Loucy (cell line): ENCODE measurements around the gene WDR45B.
A peak's percentile ranks its signal among the peaks of the same experiment; 100 is the strongest.

Experiments used
- H2AFZ ChIP-seq: fragments of 200-600 bp; sonication (generic); 2 replicates; pipeline ENCODE4 v1.6.0; 2016; ENCODE audit warnings: antibody characterized with exemption, mild to moderate bottlenecking, low read length, moderate library complexity
- H3F3A ChIP-seq: fragments of 200-600 bp; 2 replicates; pipeline ENCODE4 v1.6.0; 2016; ENCODE audit warnings: antibody characterized with exemption, low read depth, mild to moderate bottlenecking
- H3K27me3 ChIP-seq: fragments of 200-600 bp; sonication (generic); 2 replicates; pipeline ENCODE4 v1.6.1; 2014; ENCODE audit warnings: low read length, mild to moderate bottlenecking; ENCODE audit not compliant: insufficient read depth, poor library complexity, severe bottlenecking
- H3K36me3 ChIP-seq: fragments of 200-600 bp; sonication (generic); 2 replicates; pipeline ENCODE4 v1.6.1; 2016; ENCODE audit warnings: low read length; ENCODE audit not compliant: insufficient read depth
- H3K4me1 ChIP-seq: fragments of 200-600 bp; sonication (generic); 2 replicates; pipeline ENCODE4 v1.5.1; 2014; ENCODE audit warnings: low read length, mild to moderate bottlenecking; ENCODE audit not compliant: insufficient read depth, poor library complexity, severe bottlenecking
- H3K4me2 ChIP-seq: fragments of 200-600 bp; sonication (generic); 2 replicates; pipeline ENCODE4 v1.6.0; 2014; ENCODE audit warnings: antibody characterized with exemption, low read length, low read depth, mild to moderate bottlenecking; ENCODE audit not compliant: poor library complexity, severe bottlenecking
- H3K4me3 ChIP-seq: fragments of 200-600 bp; sonication (generic); 2 replicates; pipeline ENCODE4 v1.5.1; 2014; ENCODE audit warnings: low read length, mild to moderate bottlenecking, mixed read lengths; ENCODE audit not compliant: poor library complexity, severe bottlenecking
- H3K79me2 ChIP-seq: fragments of 200-600 bp; sonication (generic); 2 replicates; pipeline ENCODE4 v1.6.1; 2014; ENCODE audit warnings: low read length; ENCODE audit not compliant: insufficient read depth
- H3K9ac ChIP-seq: fragments of 200-600 bp; sonication (generic); 2 replicates; pipeline ENCODE4 v1.6.0; 2014; ENCODE audit warnings: mild to moderate bottlenecking, low read depth, low read length, moderate library complexity; ENCODE audit not compliant: poor library complexity, severe bottlenecking
- H3K9me2 ChIP-seq: fragments of 200-600 bp; sonication (generic); replicated peaks from 2 replicates; pipeline ENCODE4 v1.6.1; 2016; ENCODE audit warnings: low read depth, low read length, mixed read lengths
- H3K9me3 ChIP-seq: fragments of 200-600 bp; sonication (generic); 2 replicates; pipeline ENCODE4 v1.6.1; 2014; ENCODE audit warnings: mild to moderate bottlenecking, antibody characterized with exemption, low read length, low read depth; ENCODE audit not compliant: insufficient read depth
- H4K20me1 ChIP-seq: fragments of 200-600 bp; sonication (generic); 2 replicates; pipeline ENCODE4 v1.6.0; 2014; ENCODE audit warnings: antibody characterized with exemption, low read length, mild to moderate bottlenecking; ENCODE audit not compliant: insufficient read depth, poor library complexity, severe bottlenecking
- CTCF ChIP-seq: fragments of 200-600 bp; sonication (generic); conservative IDR thresholded peaks from 2 replicates; pipeline ENCODE4 v1.5.1; 2014; ENCODE audit warnings: mild to moderate bottlenecking, antibody characterized with exemption, low read length
- EZH2phosphoT487 ChIP-seq: fragments of 200-600 bp; IDR thresholded peaks from 2 replicates; pipeline ENCODE4 v1.6.1; 2018; ENCODE audit warnings: antibody characterized with exemption, mild to moderate bottlenecking, moderate library complexity, borderline replicate concordance

Gene WDR45B

GRCh38 chr17:82592289-82592766 lies 55.9 kb downstream of the WDR45B start:
- Histone ChIP-seq H4K20me1 (no peaks in the 10 kb centered on the region), H3K9ac (peak overlapping the region; percentile 69), H3K36me3 (peaks cover 32% of the 10 kb centered on the region), H3K9me2 (no peaks in the 10 kb centered on the region), H3K79me2 (peaks cover 25% of the 10 kb centered on the region), H3K4me1 (peaks cover 47% of the 10 kb centered on the region), H3K27me3 (no peaks in the 10 kb centered on the region), H2AFZ (no peak overlapping the region), H3K4me2 (peak overlapping the region; percentile 98), H3F3A (peaks cover 22% of the 10 kb centered on the region), H3K4me3 (peak overlapping the region; percentile 84), H3K9me3 (no peaks in the 10 kb centered on the region)
- TF ChIP-seq EZH2phosphoT487 (no peak), CTCF (no peak)

- H3K4me3 ChIP-seq: peak overlapping the region; percentile 47
- H3K4me1 ChIP-seq: peaks cover 47% of the 10 kb centered on the region
- H3K9ac ChIP-seq: peak overlapping the region; percentile 75
- no peaks in the 10 kb centered on the region for H4K20me1 ChIP-seq
- H3K4me2 ChIP-seq: peak overlapping the region; percentile 98
- no peak overlapping the region for H2AFZ ChIP-seq
- H3K9me2 ChIP-seq: no peaks in the 10 kb centered on the region
- H3K9me3 ChIP-seq: no peaks in the 10 kb centered on the region
- peaks cover 22% of the 10 kb centered on the region for H3K79me2 ChIP-seq
- H3F3A ChIP-seq: peaks cover 28% of the 10 kb centered on the region
- H3K27me3 ChIP-seq: no peaks in the 10 kb centered on the region
- peaks cover 32% of the 10 kb centered on the region for H3K36me3 ChIP-seq
- no peak for TF ChIP-seq EZH2phosphoT487
- no peak for TF ChIP-seq CTCF
Observed at GRCh38 chr17:82590881-82591539, 57.2 kb downstream of the WDR45B start.

- TF ChIP-seq EZH2phosphoT487 (no peak), CTCF (no peak)
- Histone ChIP-seq H3K4me2 (peak overlapping the region; percentile 98), H3K27me3 (no peaks in the 10 kb centered on the region), H3K9ac (peak overlapping the region; percentile 75), H3K4me1 (peaks cover 47% of the 10 kb centered on the region), H3K9me3 (no peaks in the 10 kb centered on the region), H4K20me1 (no peaks in the 10 kb centered on the region), H3K79me2 (peaks cover 15% of the 10 kb centered on the region), H3K4me3 (no peak overlapping the region), H3K36me3 (peaks cover 34% of the 10 kb centered on the region), H2AFZ (no peak overlapping the region), H3F3A (peaks cover 28% of the 10 kb centered on the region), H3K9me2 (no peaks in the 10 kb centered on the region)
Observed at GRCh38 chr17:82590216-82590615, 58.0 kb downstream of the WDR45B start.
